ENCODE measurements around the gene TSBP1.
"Not testable (repeated sequence)": the region's sequence is repeated elsewhere in the genome, so short reads cannot be mapped to it uniquely, and the experiment has no call there.

- TF ChIP-seq CTCF (IDR thresholded peaks at IDR 0.05 in 4 of 5, conservative IDR thresholded peaks at IDR 0.05 in 1 of 5); POLR2A (IDR thresholded peaks at IDR 0.05): not testable (repeated sequence)
Measured at GRCh38 chr6:32359225-32359624, 12.5 kb downstream of the TSBP1 start.
